Astrocyte of the spinal cord (primary cell): ENCODE measurements around the gene NINJ2.

Experiments
- DNase-seq: peaks from one replicate; pipeline ENCODE4 v3.0.0; 2011; ENCODE audit warnings: low read depth, low spot score
- H3K4me3 ChIP-seq: 2 replicates; pipeline ENCODE4 v1.5.1; 2011; ENCODE audit warnings: low read depth, mild to moderate bottlenecking, low read length, moderate library complexity
- CTCF ChIP-seq: IDR thresholded peaks from 2 replicates; pipeline ENCODE4 v1.5.1; 2012; ENCODE audit warnings: low read depth, mild to moderate bottlenecking, low read length, inconsistent platforms
- in situ Hi-C: cut with HindIII; loops from 2 replicates; pipeline ENCODE4 v1.10.0; 2017; ENCODE audit warnings: low sequenced_read_pairs

Gene NINJ2

GRCh38 chr12:542395-543113 is 120.7 kb downstream of the NINJ2 start:
- TF ChIP-seq CTCF, result no peak
- no peak overlapping the region for H3K4me3 ChIP-seq
- in situ Hi-C loops, result no loop called here
- no peak for DNase-seq

DNA sequence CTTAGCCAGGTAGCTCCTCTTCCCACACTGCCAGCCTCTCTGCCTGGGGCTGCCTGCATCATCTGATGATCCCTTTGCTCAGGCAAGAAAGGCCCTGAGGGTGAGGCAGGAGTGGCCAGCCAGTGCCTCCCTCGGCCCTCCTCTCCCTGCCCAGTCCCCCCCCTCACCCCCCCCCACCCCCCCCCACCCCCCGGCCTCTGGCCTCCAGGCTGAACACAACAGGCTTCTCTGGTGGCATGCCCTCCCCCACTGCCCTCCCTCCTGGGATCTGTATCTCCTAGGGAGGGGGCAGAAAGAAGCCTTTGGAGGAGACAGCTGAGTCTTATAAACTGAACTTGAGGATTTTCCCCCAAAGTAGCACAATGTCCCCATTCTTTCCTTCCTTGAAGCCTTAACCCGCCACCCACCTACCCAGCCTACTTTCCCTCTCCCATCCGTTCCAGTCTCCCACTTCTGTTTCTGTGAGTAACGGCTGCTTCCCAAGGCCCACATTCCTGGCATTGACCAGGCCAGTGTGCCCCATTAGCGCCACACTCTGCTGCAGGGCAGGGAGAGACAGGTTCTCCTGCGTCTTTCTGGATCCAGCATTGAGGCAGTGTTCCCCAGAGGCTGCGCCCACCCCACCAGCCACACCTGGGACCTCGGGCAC is 121.4 kb downstream of the NINJ2 start:
- no peak for TF ChIP-seq CTCF
- in situ Hi-C loops, result no loop called here

GRCh38 chr12:539540-540310 is 123.5 kb downstream of the NINJ2 start:
- DNase-seq, result no peak
- in situ Hi-C loops, result no loop called here
- no peak overlapping the region for H3K4me3 ChIP-seq
- TF ChIP-seq CTCF, result no peak

More for the DNA sequence above, 121.4 kb downstream of the NINJ2 start:
- DNase-seq, result no peak
- H3K4me3 ChIP-seq, result no peak overlapping the region

- H3K4me3 ChIP-seq, result no peak overlapping the region
- DNase-seq, result peak; percentile 54
- TF ChIP-seq CTCF, result no peak
- in situ Hi-C loops, result no loop called here
Measured at GRCh38 chr12:538731-539539, 124.3 kb downstream of the NINJ2 start.

DNA sequence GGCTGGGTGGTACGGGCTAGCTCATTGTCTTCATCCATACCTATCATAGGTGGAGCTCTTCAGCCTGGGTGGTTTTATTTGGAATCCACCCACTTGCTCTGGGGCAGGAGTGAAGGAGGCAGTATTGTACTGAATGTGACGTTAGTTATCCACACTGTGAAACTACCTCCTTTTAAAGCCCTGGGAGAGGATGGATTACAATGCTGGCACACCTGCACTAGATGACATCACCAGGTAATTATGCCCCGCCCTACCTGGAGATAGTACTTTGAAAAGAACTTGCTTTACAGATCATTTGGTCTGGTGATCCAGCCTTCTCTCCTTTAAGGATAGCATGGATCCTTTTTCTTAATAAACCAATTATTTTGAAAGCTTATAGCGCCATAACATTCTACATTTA is 125.5 kb downstream of the NINJ2 start:
- H3K4me3 ChIP-seq, result no peak overlapping the region
- in situ Hi-C loops, result no loop called here
- TF ChIP-seq CTCF, result no peak
- no peak for DNase-seq

- in situ Hi-C loops, result no loop called here
- DNase-seq, result no peak
- TF ChIP-seq CTCF, result no peak
- no peak overlapping the region for H3K4me3 ChIP-seq
Measured at GRCh38 chr12:536751-537245, 126.4 kb downstream of the NINJ2 start.
